CD14-positive monocyte (primary cell): ENCODE measurements around the gene GPANK1. TPM values are rescaled to one million over a fixed set of nuclear protein-coding genes. Genes with fewer than 3 reads are reported as not detected.

Experiments used
- DNase-seq, 3 donors: peaks; one replicate each; pipeline ENCODE4 v3.0.0-alpha.2; 2011 to 2022
- H2AFZ ChIP-seq: 2 replicates; pipeline ENCODE4 v1.6.0; 2012; ENCODE audit warnings: mild to moderate bottlenecking, low read depth, low read length, inconsistent platforms; ENCODE audit not compliant: insufficient read depth, poor library complexity, severe bottlenecking
- H3K27ac ChIP-seq, 2 donors: 1 replicate in 1 of 2; 2 replicates in 1 of 2; pipeline ENCODE4 v1.5.1; 2012 to 2013; ENCODE audit warnings: low read length in 2 of 2, control low read depth in 1 of 2, inconsistent platforms in 1 of 2, low read depth in 1 of 2, mild to moderate bottlenecking in 1 of 2
- H3K27me3 ChIP-seq, 2 donors: one replicate each; pipeline versions ENCODE4 v1.6.0 to v1.6.1; 2011 to 2013; ENCODE audit warnings: low read length in 2 of 2; ENCODE audit not compliant: control insufficient read depth in 2 of 2, insufficient read depth in 2 of 2
- H3K36me3 ChIP-seq, 2 donors: replicated peaks in 1 of 2; 1 replicate in 1 of 2; 2 replicates in 1 of 2; pipeline versions ENCODE4 v1.5.1 to v1.6.1; 2012 to 2013; ENCODE audit warnings: low read length in 2 of 2, control low read depth in 1 of 2, inconsistent platforms in 1 of 2, mild to moderate bottlenecking in 1 of 2; ENCODE audit not compliant: insufficient read depth in 2 of 2, control insufficient read depth in 1 of 2
- H3K4me1 ChIP-seq, 2 donors: 1 replicate in 1 of 2; 2 replicates in 1 of 2; pipeline versions ENCODE4 v1.5.1 to v1.6.1; 2012 to 2013; ENCODE audit warnings: low read length in 2 of 2, control low read depth in 1 of 2, inconsistent platforms in 1 of 2, mild to moderate bottlenecking in 1 of 2, moderate library complexity in 1 of 2; ENCODE audit not compliant: insufficient read depth in 2 of 2, control insufficient read depth in 1 of 2
- H3K4me2 ChIP-seq: replicated peaks from 2 replicates; pipeline ENCODE3; 2012; ENCODE audit warnings: low read length, moderate library complexity, mild to moderate bottlenecking; ENCODE audit not compliant: poor library complexity, severe bottlenecking; ENCODE audit errors: extremely low read depth
- H3K4me3 ChIP-seq, 3 experiments: fragments of 200-600 bp in 1 of 3; sonication (generic) in 1 of 3; replicated peaks in 1 of 3; 1 replicate in 2 of 3; 2 replicates in 1 of 3; pipeline ENCODE4 v1.5.1; 2011 to 2013; ENCODE audit warnings: low read length in 3 of 3, mild to moderate bottlenecking in 3 of 3, control low read depth in 2 of 3, low read depth in 2 of 3, inconsistent platforms in 1 of 3, moderate library complexity in 1 of 3
- H3K79me2 ChIP-seq: 2 replicates; pipeline ENCODE4 v1.6.0; 2012; ENCODE audit warnings: mild to moderate bottlenecking, control low read depth, inconsistent platforms, low read length, moderate library complexity; ENCODE audit not compliant: insufficient read depth
- H3K9ac ChIP-seq: 2 replicates; pipeline ENCODE4 v1.6.0; 2017; ENCODE audit warnings: low read length, mild to moderate bottlenecking; ENCODE audit not compliant: insufficient read depth, poor library complexity, severe bottlenecking
- H3K9me3 ChIP-seq, 2 donors: replicated peaks in 1 of 2; 1 replicate in 1 of 2; 2 replicates in 1 of 2; pipeline versions ENCODE4 v1.5.1 to v1.6.1; 2012 to 2013; ENCODE audit warnings: low read length in 2 of 2, control low read depth in 1 of 2; ENCODE audit not compliant: control insufficient read depth in 1 of 2, insufficient read depth in 1 of 2
- H4K20me1 ChIP-seq: 2 replicates; pipeline ENCODE4 v1.6.0; 2012; ENCODE audit warnings: mild to moderate bottlenecking, low read length, control low read depth, moderate library complexity; ENCODE audit not compliant: insufficient read depth
- H3K27ac Mint-ChIP-seq, 7 donors: one replicate each; pipeline ENCODE4 v1.8.0; 2020; ENCODE audit warnings: mild to moderate bottlenecking in 7 of 7, mixed read lengths in 7 of 7, moderate library complexity in 6 of 7, inconsistent platforms in 2 of 7
- H3K27me3 Mint-ChIP-seq, 3 donors: one replicate each; pipeline ENCODE4 v1.8.0; 2021 to 2022; ENCODE audit warnings: low read depth in 3 of 3, mild to moderate bottlenecking in 3 of 3, mixed read lengths in 3 of 3, moderate library complexity in 3 of 3, inconsistent platforms in 1 of 3
- H3K36me3 Mint-ChIP-seq, 2 donors: one replicate each; pipeline ENCODE4 v1.8.0; 2020; ENCODE audit warnings: mixed read lengths in 2 of 2, inconsistent platforms in 1 of 2, mild to moderate bottlenecking in 1 of 2
- H3K4me1 Mint-ChIP-seq: one replicate; pipeline ENCODE4 v1.8.0; 2020; ENCODE audit warnings: mild to moderate bottlenecking, mixed read lengths
- H3K4me3 Mint-ChIP-seq, 2 donors: one replicate each; pipeline ENCODE4 v1.8.0; 2020; ENCODE audit warnings: mild to moderate bottlenecking in 2 of 2, mixed read lengths in 2 of 2, moderate library complexity in 1 of 2
- H3K9me3 Mint-ChIP-seq, 7 donors: one replicate each; pipeline ENCODE4 v1.8.0; 2020 to 2022; ENCODE audit warnings: mixed read lengths in 7 of 7, mild to moderate bottlenecking in 6 of 7, moderate library complexity in 6 of 7, inconsistent platforms in 2 of 7
- CTCF ChIP-seq: fragments of 200-600 bp; IDR thresholded peaks from one replicate; pipeline ENCODE4 v1.8.0; 2022; ENCODE audit warnings: antibody characterized with exemption, mild to moderate bottlenecking
- WGBS: methylation state at CpG from one replicate; pipeline ENCODE4 v1.1.5; 2013; ENCODE audit warnings: missing lambda C conversion rate; ENCODE audit not compliant: insufficient coverage; 5-methylcytosine and 5-hydroxymethylcytosine counted together
- intact Hi-C, 2 donors: fragments of 100-400 bp; cut with micrococcal nuclease; formaldehyde crosslinking; loops; one replicate each; pipeline versions ENCODE4 v1.15.0 to v1.15.1; 2023
- polyA plus RNA-seq, 3 donors: library from polyadenylated mRNA; depleted of rRNA in 1 of 3; unstranded in 2 of 3; stranded (reverse) in 1 of 3; fragments of 300-500 nt in 2 of 3; fragments of >200 nt in 1 of 3; fragmentation: Illumina TruSeq in 2 of 3; gene quantifications; 1 replicate in 2 of 3; 2 replicates in 1 of 3; pipeline ENCODE4 v1.2.3, GENCODE V29; 2012 to 2021

The GPANK1 gene
- polyA plus RNA-seq, 3 donors, result 10.8 to 13.9 (median 12.0) TPM

- Mint-ChIP-seq H3K4me1 (peaks cover 16% of the 10 kb centered on the region), H3K36me3 (peaks cover 68 to 74% of the 10 kb centered on the region in 2 donors), H3K27me3 (peaks cover 0 to 1% (median 0%) of the 10 kb centered on the region in 3 donors), H3K9me3 (peaks cover 0 to 4% (median 0%) of the 10 kb centered on the region in 7 donors), H3K27ac (peak within 1 kb of the TSS in 2 of 7 donors; percentile 69 to 70), H3K4me3 (no peak within 1 kb of the TSS)
- Histone ChIP-seq H3K4me3 (no peak within 1 kb of the TSS), H3K4me2 (no peak within 1 kb of the TSS), H3K36me3 (peaks cover 64 to 75% of the 10 kb centered on the region in 2 donors), H3K27ac (peak within 1 kb of the TSS in 1 of 2 donors; percentile 11), H3K27me3 (no peaks in the 10 kb centered on the region), H3K79me2 (peaks cover 43% of the 10 kb centered on the region), H2AFZ (no peak within 1 kb of the TSS), H3K9ac (no peak within 1 kb of the TSS), H4K20me1 (peaks cover 11% of the 10 kb centered on the region), H3K9me3 (no peaks in the 10 kb centered on the region), H3K4me1 (peaks cover 14 to 21% of the 10 kb centered on the region in 2 donors)
- WGBS, result 100% methylated on average over 4 of the region's 8 CpGs
- DNase-seq, result no peak
- no peak for TF ChIP-seq CTCF
- intact Hi-C loops, result loop anchor here (5.0 to 10.0 kb wide), 6 partner anchors 33 to 288 kb away; partner anchors contain the start of genes NELFE (in 2 of the 2), SKIC2 (in 2 of the 2), ABHD16A (in 1 of the 2) and CLIC1 (in 1 of the 2)
Observed at GRCh38 chr6:31669676-31670075, 4.9 kb upstream of the GPANK1 start, which contains the start of gene LY6G5B. LY6G5B (plus strand) TSS chr6:31669976; CDS start chr6:31670951, 975 bp downstream.

GRCh38 chr6:31666337-31666965 lies 1.7 kb upstream of the GPANK1 start:
- Histone ChIP-seq H4K20me1 (peaks cover 11% of the 10 kb centered on the region), H3K27me3 (no peaks in the 10 kb centered on the region), H3K9me3 (no peaks in the 10 kb centered on the region), H3K9ac (peak overlapping the region; percentile 88), H2AFZ (peak overlapping the region; percentile 81), H3K4me3 (peak overlapping the region; percentile 87 to 94 (median 90)), H3K36me3 (peaks cover 51 to 70% of the 10 kb centered on the region in 2 donors), H3K79me2 (peaks cover 68% of the 10 kb centered on the region), H3K4me1 (peaks cover 42 to 53% of the 10 kb centered on the region in 2 donors), H3K4me2 (peak overlapping the region; percentile 97), H3K27ac (peak overlapping the region; percentile 93 to 95)
- Mint-ChIP-seq H3K9me3 (peaks cover 0 to under 1% (median 0%) of the 10 kb centered on the region in 7 donors), H3K4me3 (peak overlapping the region; percentile 93 to 98), H3K36me3 (peaks cover 66 to 78% of the 10 kb centered on the region in 2 donors), H3K4me1 (peaks cover 46% of the 10 kb centered on the region), H3K27me3 (peaks cover 0 to 1% (median 0%) of the 10 kb centered on the region in 3 donors), H3K27ac (peak overlapping the region; percentile 96 to 98 (median 98))
- no peak for TF ChIP-seq CTCF
- intact Hi-C loops, result loop anchor here (5.0 kb wide), 5 partner anchors 36 to 291 kb away; partner anchors contain the start of genes ABHD16A (in 1 of the 2), CLIC1 (in 1 of the 2), DDX39B (in 1 of the 2) and NELFE (in 1 of the 2)
- 8% methylated on average over 15 of the region's 15 CpGs for WGBS
- DNase-seq, result no peak
